ENCODE measurements around the gene CTU1.

The CTU1 gene

GRCh38 chr19:51114087-51114729, 6.0 kb upstream of the CTU1 start:
- DNase-seq (ENCODE audit: low read depth, low spot score) = no peak
- no peak overlapping the region for H3K4me3 ChIP-seq (ENCODE audit: low read length)

GRCh38 chr19:51111606-51112005, 3.4 kb upstream of the CTU1 start:
- no peak for DNase-seq (ENCODE audit: low read depth, low spot score)
- no peak overlapping the region for H3K4me3 ChIP-seq (ENCODE audit: low read length)

- DNase-seq (ENCODE audit: low read depth, low spot score) = no peak
Measured at GRCh38 chr19:51110666-51110971, 2.4 kb upstream of the CTU1 start.

GRCh38 chr19:51108805-51109146, 567 bp upstream of the CTU1 start:
- peak overlapping the region; percentile 50 for H3K4me3 ChIP-seq (ENCODE audit: low read length)
- DNase-seq (ENCODE audit: low read depth, low spot score) = no peak

More at GRCh38 chr19:51110666-51110971, 2.4 kb upstream of the CTU1 start:
- H3K4me3 ChIP-seq (ENCODE audit: low read length) = no peak overlapping the region

- DNase-seq (ENCODE audit: low read depth, low spot score) = no peak
- H3K4me3 ChIP-seq (ENCODE audit: low read length) = peak overlapping the region; percentile 92
Measured at GRCh38 chr19:51107406-51108065, 673 bp downstream of the CTU1 start.

GRCh38 chr19:51103926-51104341, 4.3 kb downstream of the CTU1 start:
- H3K4me3 ChIP-seq (ENCODE audit: low read length) = no peak overlapping the region
- no peak for DNase-seq (ENCODE audit: low read depth, low spot score)

GRCh38 chr19:51102991-51103390, 5.2 kb downstream of the CTU1 start:
- H3K4me3 ChIP-seq (ENCODE audit: low read length) = no peak overlapping the region
- DNase-seq (ENCODE audit: low read depth, low spot score) = no peak

- no peak overlapping the region for H3K4me3 ChIP-seq (ENCODE audit: low read length)
- no peak for DNase-seq (ENCODE audit: low read depth, low spot score)
Measured at GRCh38 chr19:51101171-51101865, 6.9 kb downstream of the CTU1 start.

- H3K4me3 ChIP-seq (ENCODE audit: low read length) = no peak overlapping the region
- DNase-seq (ENCODE audit: low read depth, low spot score) = no peak
Measured at GRCh38 chr19:51100601-51101000, 7.6 kb downstream of the CTU1 start.

- H3K4me3 ChIP-seq (ENCODE audit: low read length) = no peak overlapping the region
- DNase-seq (ENCODE audit: low read depth, low spot score) = no peak
Measured at GRCh38 chr19:51099047-51099382, 9.2 kb downstream of the CTU1 start.

GRCh38 chr19:51098365-51099046, 9.7 kb downstream of the CTU1 start:
- no peak for DNase-seq (ENCODE audit: low read depth, low spot score)
- H3K4me3 ChIP-seq (ENCODE audit: low read length) = no peak overlapping the region

- H3K4me3 ChIP-seq (ENCODE audit: low read length) = no peak overlapping the region
- no peak for DNase-seq (ENCODE audit: low read depth, low spot score)
Measured at GRCh38 chr19:51097796-51098195, 10.4 kb downstream of the CTU1 start.

GRCh38 chr19:51097166-51097738, 11.0 kb downstream of the CTU1 start:
- no peak overlapping the region for H3K4me3 ChIP-seq (ENCODE audit: low read length)
- no peak for DNase-seq (ENCODE audit: low read depth, low spot score)

- H3K4me3 ChIP-seq (ENCODE audit: low read length) = no peak overlapping the region
- DNase-seq (ENCODE audit: low read depth, low spot score) = no peak
Measured at GRCh38 chr19:51096473-51097165, 11.6 kb downstream of the CTU1 start.

GRCh38 chr19:51094696-51095279, 13.4 kb downstream of the CTU1 start:
- no peak overlapping the region for H3K4me3 ChIP-seq (ENCODE audit: low read length)
- no peak for DNase-seq (ENCODE audit: low read depth, low spot score)

GRCh38 chr19:51093510-51094345, 14.5 kb downstream of the CTU1 start:
- no peak overlapping the region for H3K4me3 ChIP-seq (ENCODE audit: low read length)
- no peak for DNase-seq (ENCODE audit: low read depth, low spot score)

GRCh38 chr19:51093101-51093500, 15.1 kb downstream of the CTU1 start:
- DNase-seq (ENCODE audit: low read depth, low spot score) = no peak
- no peak overlapping the region for H3K4me3 ChIP-seq (ENCODE audit: low read length)
